CD8-positive, alpha-beta memory T cell (primary cell): Measurements from ENCODE around the gene ARRDC4. TPM values are rescaled to one million over a fixed set of nuclear protein-coding genes. Genes with fewer than 3 reads are reported as not detected.

Source experiments
- CTCF ChIA-PET: fragments of 350-600 bp; sonication (Branson Sonifier 250); formaldehyde crosslinking; loops from one replicate; lab custom pipeline; 2021; ENCODE audit warnings: antibody characterized with exemption; lab: Charles Lee
- POLR2A ChIA-PET: fragments of 350-600 bp; sonication (Branson Sonifier 250); formaldehyde crosslinking; loops from one replicate; lab custom pipeline; 2021; ENCODE audit warnings: antibody characterized with exemption; lab: Charles Lee
- DNase-seq, 5 donors: peaks; one replicate each; pipeline versions ENCODE4 v3.0.0 to v3.0.0-alpha.2; 2020 to 2022; ENCODE audit warnings: mixed read lengths in 1 of 5
- H3K27ac ChIP-seq: one replicate; pipeline ENCODE4 v1.7.0; 2013; ENCODE audit warnings: low read depth, mild to moderate bottlenecking, low read length, moderate library complexity
- H3K27me3 ChIP-seq: 2 replicates; pipeline ENCODE4 v1.7.0; 2013; ENCODE audit warnings: low read length, mild to moderate bottlenecking; ENCODE audit not compliant: insufficient read depth, poor library complexity, severe bottlenecking
- H3K36me3 ChIP-seq: 2 replicates; pipeline ENCODE4 v1.7.0; 2013; ENCODE audit warnings: mild to moderate bottlenecking, low read length, moderate library complexity; ENCODE audit not compliant: insufficient read depth
- H3K4me1 ChIP-seq: 2 replicates; pipeline ENCODE4 v1.7.0; 2013; ENCODE audit warnings: mild to moderate bottlenecking, low read length, moderate library complexity; ENCODE audit not compliant: insufficient read depth
- H3K4me3 ChIP-seq: 2 replicates; pipeline ENCODE4 v1.7.0; 2013; ENCODE audit warnings: mild to moderate bottlenecking, low read length
- H3K9me3 ChIP-seq: 2 replicates; pipeline ENCODE4 v1.7.0; 2013; ENCODE audit warnings: mild to moderate bottlenecking, low read length
- H3K27ac Mint-ChIP-seq, 8 donors: one replicate each; pipeline ENCODE4 v1.8.0; 2020 to 2021; ENCODE audit warnings: mixed read lengths in 8 of 8, mild to moderate bottlenecking in 6 of 8, inconsistent platforms in 3 of 8, moderate library complexity in 3 of 8
- H3K27me3 Mint-ChIP-seq, 2 donors: one replicate each; pipeline ENCODE4 v1.8.0; 2020 to 2021; ENCODE audit warnings: mixed read lengths in 2 of 2, mild to moderate bottlenecking in 1 of 2, moderate library complexity in 1 of 2
- H3K36me3 Mint-ChIP-seq, 3 donors: one replicate each; pipeline ENCODE4 v1.8.0; 2020 to 2021; ENCODE audit warnings: mixed read lengths in 3 of 3, inconsistent platforms in 1 of 3, mild to moderate bottlenecking in 1 of 3
- H3K4me1 Mint-ChIP-seq, 3 donors: one replicate each; pipeline ENCODE4 v1.8.0; 2020 to 2021; ENCODE audit warnings: mixed read lengths in 3 of 3, inconsistent platforms in 1 of 3, mild to moderate bottlenecking in 1 of 3
- H3K4me3 Mint-ChIP-seq, 7 donors: one replicate each; pipeline ENCODE4 v1.8.0; 2020 to 2021; ENCODE audit warnings: mixed read lengths in 7 of 7, mild to moderate bottlenecking in 6 of 7, moderate library complexity in 4 of 7, inconsistent platforms in 2 of 7
- H3K9me3 Mint-ChIP-seq, 5 donors: one replicate each; pipeline ENCODE4 v1.8.0; 2020 to 2022; ENCODE audit warnings: mixed read lengths in 5 of 5, mild to moderate bottlenecking in 3 of 5, moderate library complexity in 2 of 5, inconsistent platforms in 1 of 5
- polyA plus RNA-seq: library from polyadenylated mRNA; unstranded; fragments of 300-500 nt; fragmentation: Illumina TruSeq; gene quantifications from one replicate; pipeline ENCODE4 v1.2.3, GENCODE V29; 2021
- total RNA-seq, 2 experiments: library from RNA; stranded (reverse); gene quantifications; one replicate each; pipeline ENCODE4 v1.2.3, GENCODE V29; 2021

The ARRDC4 gene
- total and polyA plus RNA-seq, 3 experiments from 2014 or later, result 0.31 to 0.78 (median 0.51) TPM

DNA sequence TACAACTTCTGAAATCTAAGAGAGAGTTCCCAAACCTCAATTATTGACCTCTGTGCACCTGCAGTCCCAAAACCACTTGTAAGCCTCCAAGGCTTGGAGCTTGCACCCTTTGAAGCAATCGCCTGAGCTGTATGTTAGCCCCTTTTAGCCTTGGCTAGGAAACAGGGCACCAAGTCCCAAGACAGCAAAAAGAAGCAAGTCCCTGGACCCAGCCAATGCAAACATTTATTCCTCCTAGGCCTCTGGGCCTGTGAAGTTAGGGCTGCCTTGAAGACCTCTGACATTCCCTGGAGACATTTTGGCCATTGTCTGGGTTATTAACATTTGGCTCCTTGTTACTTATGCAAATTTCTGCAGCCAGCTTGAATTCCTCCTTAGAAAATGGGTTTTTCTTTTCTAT, 26.9 kb upstream of the ARRDC4 start:
- Histone ChIP-seq H3K4me3 (no peak overlapping the region), H3K4me1 (no peaks in the 10 kb centered on the region), H3K27ac (no peak overlapping the region), H3K27me3 (no peaks in the 10 kb centered on the region), H3K9me3 (no peaks in the 10 kb centered on the region), H3K36me3 (no peaks in the 10 kb centered on the region)
- Mint-ChIP-seq H3K27ac (no peak overlapping the region), H3K9me3 (peaks cover 6 to 22% (median 18%) of the 10 kb centered on the region in 5 donors), H3K4me3 (no peak overlapping the region), H3K36me3 (no peaks in the 10 kb centered on the region), H3K4me1 (no peaks in the 10 kb centered on the region), H3K27me3 (peaks cover 0 to 3% of the 10 kb centered on the region in 2 donors)
- CTCF ChIA-PET, result no interaction called here
- POLR2A ChIA-PET, result no interaction called here
- no peak for DNase-seq

GRCh38 chr15:97940993-97941392, 19.5 kb upstream of the ARRDC4 start:
- Mint-ChIP-seq H3K36me3 (no peaks in the 10 kb centered on the region), H3K4me1 (no peaks in the 10 kb centered on the region), H3K27me3 (peaks cover 0 to 2% of the 10 kb centered on the region in 2 donors), H3K27ac (peak overlapping the region in 1 of 8 donors; percentile 13), H3K9me3 (peaks cover 0 to 4% (median 2%) of the 10 kb centered on the region in 5 donors), H3K4me3 (no peak overlapping the region)
- ChIA-PET POLR2A (no interaction called here), CTCF (no interaction called here)
- DNase-seq, result no peak
- Histone ChIP-seq H3K4me1 (no peaks in the 10 kb centered on the region), H3K4me3 (no peak overlapping the region), H3K9me3 (no peaks in the 10 kb centered on the region), H3K27me3 (no peaks in the 10 kb centered on the region), H3K27ac (no peak overlapping the region), H3K36me3 (no peaks in the 10 kb centered on the region)

DNA sequence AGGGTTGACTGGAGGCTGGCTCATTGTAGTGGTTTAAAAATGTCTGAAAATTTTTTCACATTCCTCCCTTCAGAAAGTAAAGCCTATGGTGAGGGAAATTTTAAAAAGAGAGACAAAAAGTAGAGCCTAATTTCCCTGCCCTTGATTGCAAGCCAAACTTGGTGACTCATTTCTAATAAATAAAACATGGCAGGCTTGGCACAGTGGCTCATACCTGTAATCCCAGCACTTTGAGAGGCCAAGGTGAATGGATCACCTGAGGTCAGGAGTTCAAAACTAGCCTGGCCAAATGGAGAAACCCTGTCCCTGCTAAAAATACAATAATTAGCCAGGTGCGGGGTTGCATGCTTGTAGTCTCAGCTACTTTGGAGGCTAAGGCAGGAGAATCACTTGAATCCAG, 18.9 kb upstream of the ARRDC4 start:
- H3K9me3 ChIP-seq, result no peaks in the 10 kb centered on the region
- no peaks in the 10 kb centered on the region for H3K36me3 ChIP-seq
- no peak overlapping the region for H3K4me3 Mint-ChIP-seq
- H3K9me3 Mint-ChIP-seq, result peaks cover 0 to 6% (median 4%) of the 10 kb centered on the region in 5 donors
- no peaks in the 10 kb centered on the region for H3K27me3 ChIP-seq
- H3K27me3 Mint-ChIP-seq, result peaks cover 0 to 1% of the 10 kb centered on the region in 2 donors
- no peaks in the 10 kb centered on the region for H3K4me1 Mint-ChIP-seq
- no peak for DNase-seq
- no peak overlapping the region for H3K27ac ChIP-seq
- CTCF ChIA-PET, result no interaction called here
- H3K4me3 ChIP-seq, result no peak overlapping the region
- POLR2A ChIA-PET, result no interaction called here
- no peaks in the 10 kb centered on the region for H3K36me3 Mint-ChIP-seq
- H3K27ac Mint-ChIP-seq, result peak overlapping the region in 1 of 8 donors; percentile 13
- H3K4me1 ChIP-seq, result no peaks in the 10 kb centered on the region

DNA sequence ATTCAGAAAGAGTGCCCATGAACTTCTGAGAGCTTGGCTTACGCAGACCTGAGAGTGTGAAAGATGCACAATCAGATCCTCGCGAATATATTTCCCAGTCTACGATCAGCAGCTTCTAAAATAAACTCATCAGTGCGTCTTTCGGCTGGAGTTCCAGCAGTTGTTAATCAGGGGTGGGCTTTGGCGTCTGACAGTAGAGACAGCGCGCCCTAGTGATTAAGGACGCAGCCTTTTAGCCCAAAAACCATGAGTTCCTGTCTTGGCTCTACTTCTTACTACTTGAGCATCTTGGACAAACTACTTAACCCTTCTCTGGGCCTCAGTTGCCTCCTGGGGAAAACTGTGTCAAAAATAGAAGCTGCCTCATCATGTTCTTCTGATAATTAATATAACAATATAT, 15.8 kb upstream of the ARRDC4 start:
- Histone ChIP-seq H3K27me3 (no peaks in the 10 kb centered on the region), H3K4me1 (no peaks in the 10 kb centered on the region), H3K9me3 (no peaks in the 10 kb centered on the region), H3K36me3 (no peaks in the 10 kb centered on the region), H3K27ac (no peak overlapping the region), H3K4me3 (no peak overlapping the region)
- Mint-ChIP-seq H3K27me3 (peaks cover 0 to 3% of the 10 kb centered on the region in 2 donors), H3K4me3 (peak overlapping the region in 1 of 7 donors; percentile 13), H3K9me3 (peaks cover 0 to 6% (median 3%) of the 10 kb centered on the region in 5 donors), H3K27ac (no peak overlapping the region), H3K36me3 (no peaks in the 10 kb centered on the region), H3K4me1 (no peaks in the 10 kb centered on the region)
- CTCF ChIA-PET, result no interaction called here
- POLR2A ChIA-PET, result no interaction called here
- DNase-seq, result no peak

- Histone ChIP-seq H3K27me3 (no peaks in the 10 kb centered on the region), H3K4me3 (no peak overlapping the region), H3K27ac (no peak overlapping the region), H3K36me3 (no peaks in the 10 kb centered on the region), H3K4me1 (no peaks in the 10 kb centered on the region), H3K9me3 (no peaks in the 10 kb centered on the region)
- Mint-ChIP-seq H3K36me3 (no peaks in the 10 kb centered on the region), H3K4me3 (no peak overlapping the region), H3K27me3 (peaks cover 0 to 3% of the 10 kb centered on the region in 2 donors), H3K9me3 (peaks cover 0 to 14% (median 3%) of the 10 kb centered on the region in 5 donors), H3K4me1 (no peaks in the 10 kb centered on the region), H3K27ac (no peak overlapping the region)
- POLR2A ChIA-PET, result no interaction called here
- DNase-seq, result no peak
- CTCF ChIA-PET, result no interaction called here
Observed at GRCh38 chr15:97947465-97948260, 12.8 kb upstream of the ARRDC4 start.

- no peak overlapping the region for H3K4me3 Mint-ChIP-seq
- no peaks in the 10 kb centered on the region for H3K4me1 ChIP-seq
- no peaks in the 10 kb centered on the region for H3K9me3 ChIP-seq
- peaks cover 0 to 3% of the 10 kb centered on the region in 2 donors for H3K27me3 Mint-ChIP-seq
- POLR2A ChIA-PET, result no interaction called here
- H3K9me3 Mint-ChIP-seq, result peaks cover 2 to 19% (median 4%) of the 10 kb centered on the region in 5 donors
- no peak overlapping the region for H3K27ac Mint-ChIP-seq
- no peaks in the 10 kb centered on the region for H3K36me3 ChIP-seq
- no peak overlapping the region for H3K27ac ChIP-seq
- H3K4me3 ChIP-seq, result no peak overlapping the region
- H3K27me3 ChIP-seq, result no peaks in the 10 kb centered on the region
- CTCF ChIA-PET, result no interaction called here
- no peaks in the 10 kb centered on the region for H3K36me3 Mint-ChIP-seq
- H3K4me1 Mint-ChIP-seq, result no peaks in the 10 kb centered on the region
- DNase-seq, result no peak
Observed at GRCh38 chr15:97953254-97953653, 7.2 kb upstream of the ARRDC4 start.

DNA sequence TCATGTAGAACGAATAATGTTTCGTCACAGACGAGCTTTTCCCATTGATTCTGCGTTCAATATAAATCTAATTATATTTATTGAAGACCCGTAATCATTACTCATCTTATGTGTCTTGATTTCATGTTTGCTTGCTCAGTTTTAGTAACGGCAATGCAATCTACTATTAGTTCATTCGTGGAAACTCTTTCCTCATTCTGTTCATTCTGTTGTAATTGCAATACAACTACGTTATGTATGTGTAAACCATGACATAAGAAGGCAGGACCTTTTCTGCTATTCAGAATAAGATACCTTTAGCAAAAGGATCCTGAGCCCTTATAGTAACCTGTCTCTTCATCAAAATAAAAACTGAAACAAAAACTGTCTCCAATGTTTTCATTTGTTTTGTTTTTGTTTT, 6.8 kb upstream of the ARRDC4 start:
- Mint-ChIP-seq H3K27ac (no peak overlapping the region), H3K4me3 (no peak overlapping the region), H3K4me1 (no peaks in the 10 kb centered on the region), H3K27me3 (peaks cover 0 to 3% of the 10 kb centered on the region in 2 donors), H3K36me3 (no peaks in the 10 kb centered on the region), H3K9me3 (peaks cover 2 to 19% (median 5%) of the 10 kb centered on the region in 5 donors)
- DNase-seq, result no peak
- no peak overlapping the region for H3K27ac ChIP-seq
- no peaks in the 10 kb centered on the region for H3K27me3 ChIP-seq
- H3K9me3 ChIP-seq, result no peaks in the 10 kb centered on the region
- H3K36me3 ChIP-seq, result no peaks in the 10 kb centered on the region
- POLR2A ChIA-PET, result no interaction called here
- no peak overlapping the region for H3K4me3 ChIP-seq
- CTCF ChIA-PET, result no interaction called here
- H3K4me1 ChIP-seq, result no peaks in the 10 kb centered on the region

DNA sequence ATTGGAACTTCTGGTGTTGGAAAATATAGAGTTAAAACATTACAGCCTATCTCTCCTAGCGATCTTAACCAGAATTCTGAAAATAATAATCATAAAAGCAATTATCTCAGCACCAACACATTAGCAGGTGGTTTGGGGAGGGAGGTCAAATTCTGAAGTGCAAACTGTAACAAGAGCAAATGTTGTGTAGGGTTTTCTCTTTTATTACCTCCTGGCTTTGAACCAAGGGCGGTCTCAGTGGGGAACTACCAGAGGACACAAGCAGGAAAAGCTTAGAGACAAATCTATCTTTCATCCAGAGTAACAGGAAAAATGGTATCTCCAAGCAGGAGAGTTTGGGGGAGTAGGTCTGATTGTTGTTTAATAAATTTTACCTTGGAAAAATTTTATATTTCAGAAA, 5.5 kb upstream of the ARRDC4 start:
- Mint-ChIP-seq H3K4me1 (peaks cover 6 to 8% (median 8%) of the 10 kb centered on the region in 3 donors), H3K9me3 (peaks cover 8 to 16% (median 13%) of the 10 kb centered on the region in 5 donors), H3K36me3 (no peaks in the 10 kb centered on the region), H3K4me3 (no peak overlapping the region), H3K27me3 (peaks cover 3 to 10% of the 10 kb centered on the region in 2 donors), H3K27ac (no peak overlapping the region)
- no peak for DNase-seq
- CTCF ChIA-PET, result no interaction called here
- no peaks in the 10 kb centered on the region for H3K27me3 ChIP-seq
- H3K4me3 ChIP-seq, result no peak overlapping the region
- peaks cover 6% of the 10 kb centered on the region for H3K4me1 ChIP-seq
- no peaks in the 10 kb centered on the region for H3K9me3 ChIP-seq
- no peak overlapping the region for H3K27ac ChIP-seq
- POLR2A ChIA-PET, result no interaction called here
- H3K36me3 ChIP-seq, result no peaks in the 10 kb centered on the region
